ENCODE results near the gene CAMKK2.

The CAMKK2 gene

DNA sequence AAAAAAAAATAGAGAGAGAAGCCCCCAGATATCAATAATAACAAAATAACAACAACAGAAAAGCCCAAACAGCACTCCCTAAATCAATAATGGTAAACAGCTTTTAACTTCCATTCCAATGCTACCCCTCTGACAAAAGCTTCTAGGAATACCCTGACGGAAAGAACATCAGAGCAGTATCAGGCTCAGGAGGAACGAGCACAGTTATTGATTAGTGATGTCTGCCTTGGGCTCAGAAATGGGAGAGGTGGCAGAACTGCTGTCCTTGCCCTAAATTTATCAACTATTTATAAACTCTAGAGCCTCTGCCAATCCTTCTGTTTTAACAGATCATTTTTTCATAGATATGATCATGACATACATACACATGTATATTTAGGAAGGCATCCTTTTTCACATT lies 44.7 kb downstream of the CAMKK2 start:
- DNase-seq (ENCODE audit: insufficient read length, low spot score) (no peak), FAIRE-seq (no peak)

DNA sequence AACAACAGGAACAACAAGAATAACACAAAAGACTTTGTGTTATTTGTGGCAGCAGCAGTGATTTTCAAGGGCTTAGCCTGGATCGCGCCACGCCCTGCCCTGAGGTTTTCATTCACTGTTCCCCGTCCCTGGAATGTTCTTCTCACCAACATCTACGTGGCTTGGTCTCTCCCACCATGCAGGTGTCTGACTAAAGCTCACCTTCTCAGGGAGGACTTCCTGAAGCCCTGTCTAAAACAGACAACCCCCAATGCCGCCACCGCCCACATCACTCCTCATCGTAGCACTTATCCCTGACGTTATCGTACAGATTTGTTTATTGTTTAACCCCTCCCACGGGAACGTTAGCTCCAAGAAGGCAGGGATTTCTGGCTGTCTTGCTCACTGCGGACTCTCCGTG lies 46.1 kb downstream of the CAMKK2 start:
- DNase-seq (ENCODE audit: insufficient read length, low spot score): no peak
- no peak for FAIRE-seq

DNA sequence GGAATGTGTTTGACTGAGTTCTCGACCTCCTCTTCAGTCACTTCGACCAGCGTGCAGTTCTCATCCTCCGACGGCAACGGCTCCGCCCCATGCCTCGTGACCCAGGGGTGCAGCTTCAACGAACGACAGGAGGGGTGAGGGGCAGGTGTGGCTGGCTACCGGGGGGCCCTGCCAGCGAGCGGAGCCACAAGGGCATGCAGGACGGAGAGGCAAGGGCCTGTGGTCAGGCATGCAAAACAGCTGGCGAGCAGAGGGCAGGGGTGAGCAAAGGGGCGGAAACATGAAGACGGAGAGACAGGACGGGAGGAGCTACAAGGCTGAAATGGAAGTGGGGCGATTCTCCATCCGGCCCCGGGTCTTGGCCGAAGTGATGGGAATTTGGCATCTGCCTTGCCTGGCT lies 47.9 kb downstream of the CAMKK2 start:
- no peak for DNase-seq (ENCODE audit: insufficient read length, low spot score)
- no peak for FAIRE-seq

DNA sequence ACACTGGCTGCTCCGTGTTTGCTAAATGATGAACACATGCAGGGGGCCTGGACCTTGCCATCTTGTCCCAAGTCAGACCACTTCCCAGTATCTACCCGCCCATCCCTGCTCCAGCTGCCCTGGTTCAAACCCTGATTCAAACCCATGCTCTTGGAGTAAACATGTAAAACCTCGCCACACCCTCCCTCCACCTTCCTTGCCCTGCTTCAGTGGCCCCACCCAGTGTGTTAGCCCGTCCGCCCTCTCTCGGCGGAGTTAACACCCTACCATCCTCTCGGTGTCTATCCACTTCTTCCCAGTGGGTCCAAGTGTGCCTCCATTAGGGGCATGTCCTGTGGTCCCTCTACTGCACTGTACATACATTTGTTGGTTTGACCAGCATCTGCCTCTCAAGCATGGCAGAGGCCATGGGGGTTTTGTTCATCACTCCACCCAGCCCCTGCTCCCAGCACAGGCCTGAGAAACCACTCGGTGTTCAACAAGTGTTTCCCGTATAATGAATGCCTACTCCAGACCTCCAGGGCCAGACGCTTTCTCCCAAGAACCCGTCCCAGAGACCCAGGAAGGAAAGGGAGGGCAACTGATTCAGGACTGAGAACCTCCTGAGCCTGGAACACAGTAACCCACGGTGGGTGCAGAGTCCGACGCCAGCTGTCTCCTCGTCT lies 49.5 kb downstream of the CAMKK2 start:
- FAIRE-seq: no peak

DNA sequence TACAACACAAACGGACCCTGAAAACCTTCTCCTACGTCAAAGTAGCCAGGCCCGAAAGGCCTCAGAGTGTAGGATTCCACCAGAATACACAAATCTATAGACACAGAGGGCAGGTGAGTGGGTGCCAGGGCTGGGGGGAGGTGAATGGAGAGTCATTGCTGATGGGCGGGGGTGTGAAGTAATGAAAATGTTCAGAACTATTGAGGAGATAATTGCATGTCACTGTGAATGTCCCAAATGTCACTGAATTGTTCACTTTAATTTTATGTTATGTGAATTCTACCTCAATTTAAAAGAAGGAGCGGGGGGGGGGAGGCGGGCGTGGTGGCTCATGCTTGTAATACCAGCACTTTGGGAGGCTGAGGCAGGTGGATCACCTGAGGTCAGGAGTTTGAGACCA lies 50.6 kb downstream of the CAMKK2 start:
- FAIRE-seq: no peak
- no peak for DNase-seq (ENCODE audit: insufficient read length, low spot score)

More for the DNA sequence above, 49.5 kb downstream of the CAMKK2 start:
- no peak for DNase-seq (ENCODE audit: insufficient read length, low spot score)

DNA sequence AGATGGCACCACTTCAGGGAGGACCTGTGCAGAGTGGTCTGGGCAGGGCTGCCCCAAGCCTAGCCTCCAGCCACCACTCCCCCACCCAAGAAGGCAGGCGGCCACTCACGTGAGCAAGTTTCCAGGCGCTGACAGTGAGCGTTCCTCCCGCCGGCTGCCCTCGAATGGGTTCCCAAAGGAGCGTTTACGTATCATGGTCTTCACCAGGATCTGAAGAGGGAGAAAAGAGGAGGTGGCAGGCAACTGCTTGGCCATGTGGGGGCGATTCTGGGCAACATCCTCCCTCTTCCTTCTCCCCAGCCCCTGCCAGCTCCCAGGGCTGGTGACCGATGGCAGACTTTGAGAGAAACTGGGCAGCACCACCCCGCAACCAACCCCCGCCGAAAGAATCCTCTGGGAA lies 51.5 kb downstream of the CAMKK2 start:
- FAIRE-seq (no peak), DNase-seq (ENCODE audit: insufficient read length, low spot score) (no peak)

DNA sequence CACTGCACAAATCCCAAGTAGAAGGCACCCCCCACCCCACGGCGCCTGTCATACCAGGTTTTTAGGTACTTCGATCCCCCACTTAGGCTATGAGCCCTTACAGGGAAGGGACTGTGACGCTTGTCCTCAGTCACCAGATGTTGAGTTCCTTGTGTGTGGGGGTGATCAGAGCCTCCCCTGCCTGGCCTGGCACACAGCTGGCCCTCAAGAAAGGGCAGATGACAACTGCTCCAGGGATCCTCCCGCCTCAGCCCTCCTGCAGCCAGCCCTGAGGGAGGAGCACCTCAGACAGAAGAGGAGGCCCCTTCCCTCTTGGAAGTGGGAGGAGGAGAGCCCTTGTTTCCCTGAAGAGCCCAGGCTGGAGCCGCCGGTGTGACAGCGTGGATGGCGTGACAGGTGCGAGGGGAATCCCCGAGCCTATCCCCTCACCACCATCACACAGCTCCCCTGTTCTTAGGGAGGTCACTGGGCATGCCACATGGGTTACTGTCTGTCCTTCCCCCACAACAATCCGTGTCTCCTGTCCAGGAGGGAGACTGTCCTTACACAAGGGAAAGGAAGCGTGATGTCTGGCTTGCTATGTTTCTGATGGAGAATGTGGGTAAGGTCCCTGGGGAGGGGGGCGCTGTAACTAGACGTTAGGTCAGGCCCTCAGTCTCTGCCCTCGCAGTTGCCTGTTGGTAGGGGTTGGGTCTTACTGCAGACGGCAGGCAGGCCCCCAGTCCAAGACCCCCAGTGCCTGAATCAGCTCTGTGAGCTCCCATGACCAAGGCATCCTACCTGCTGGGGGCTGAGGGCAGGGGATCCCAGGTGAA lies 55.1 kb downstream of the CAMKK2 start:
- no peak for DNase-seq (ENCODE audit: insufficient read length, low spot score)
- FAIRE-seq: no peak

DNA sequence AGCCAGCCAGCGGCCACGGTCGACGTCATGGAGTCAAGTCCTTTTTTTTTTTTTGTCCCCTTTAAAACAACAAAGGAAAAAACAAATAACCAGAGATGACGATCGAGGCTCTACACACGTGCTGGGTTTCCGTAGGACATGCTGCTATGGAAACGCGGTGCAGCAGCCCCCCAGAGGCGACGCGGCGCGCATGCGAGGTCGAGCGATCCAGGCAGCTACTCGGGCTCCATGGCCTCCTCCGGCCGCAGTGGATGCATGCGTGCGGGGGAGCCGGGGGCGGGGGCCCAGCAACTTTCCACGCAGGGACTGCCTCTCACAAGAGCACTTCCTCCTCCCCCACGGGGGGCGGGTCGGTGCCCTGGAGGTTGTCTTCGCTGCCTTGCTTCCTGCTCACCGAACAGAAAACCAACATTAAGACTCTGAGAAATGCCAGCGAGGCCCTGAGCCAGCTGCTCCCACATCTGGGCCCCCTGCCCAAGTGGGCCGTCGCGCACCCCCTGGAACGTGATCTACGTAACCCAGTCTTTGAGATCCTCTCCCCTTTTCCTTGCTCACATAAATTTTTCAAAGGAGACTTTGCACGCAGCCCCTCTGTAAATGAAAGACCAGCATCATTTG lies 55.9 kb downstream of the CAMKK2 start:
- FAIRE-seq: no peak
- no peak for DNase-seq (ENCODE audit: insufficient read length, low spot score)

DNA sequence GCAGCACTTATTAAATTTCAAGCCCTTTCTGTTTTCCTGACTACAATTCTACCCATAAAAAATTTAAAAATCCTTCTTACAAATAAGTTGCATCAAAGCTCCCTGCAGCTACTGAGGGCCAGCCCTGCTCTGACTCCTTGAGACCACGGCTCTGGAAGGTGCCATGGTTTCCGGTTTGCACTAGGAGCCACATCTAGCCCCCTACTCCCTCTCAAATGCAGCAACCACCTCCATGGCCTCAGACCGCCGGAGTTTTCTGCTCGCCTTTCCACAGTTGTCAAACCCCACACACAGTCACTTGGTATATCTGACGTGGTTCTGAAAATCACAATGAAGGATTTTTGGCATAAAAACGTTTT lies 56.5 kb downstream of the CAMKK2 start:
- no peak for FAIRE-seq
- DNase-seq (ENCODE audit: insufficient read length, low spot score): no peak

DNA sequence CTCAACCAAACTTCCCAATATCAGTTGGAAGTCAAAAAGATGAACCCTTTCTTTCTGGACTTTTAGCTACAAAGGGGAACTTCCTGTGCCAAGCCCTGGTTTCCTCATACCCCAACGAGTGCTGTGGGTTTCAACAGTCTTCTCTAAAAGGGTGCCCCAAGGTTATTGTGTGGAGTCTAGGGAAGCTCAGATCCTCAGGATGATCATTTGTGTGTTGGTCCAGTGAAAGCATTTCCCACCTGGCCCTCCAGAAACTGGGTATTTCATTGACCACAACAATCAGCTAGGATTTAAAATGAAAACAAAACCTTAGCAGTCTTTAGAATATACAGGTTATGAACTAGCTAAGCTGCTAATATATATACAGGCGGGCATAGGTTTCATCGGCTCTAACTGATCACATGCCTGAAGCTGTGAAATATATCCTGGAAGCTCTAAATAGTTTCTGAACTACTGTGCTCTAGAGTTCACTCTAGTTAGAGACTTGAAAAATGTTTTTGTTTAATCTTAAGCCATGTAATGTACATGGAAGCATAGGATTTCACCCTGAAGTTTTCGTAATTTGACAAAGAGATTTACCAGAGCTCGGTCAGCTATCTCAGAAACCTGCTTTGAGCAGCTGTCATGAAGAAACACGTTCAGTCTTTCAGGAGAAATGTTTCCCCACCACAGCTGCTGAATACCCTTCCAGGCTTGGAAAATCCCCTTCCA lies 57.0 kb downstream of the CAMKK2 start:
- FAIRE-seq: no peak

DNA sequence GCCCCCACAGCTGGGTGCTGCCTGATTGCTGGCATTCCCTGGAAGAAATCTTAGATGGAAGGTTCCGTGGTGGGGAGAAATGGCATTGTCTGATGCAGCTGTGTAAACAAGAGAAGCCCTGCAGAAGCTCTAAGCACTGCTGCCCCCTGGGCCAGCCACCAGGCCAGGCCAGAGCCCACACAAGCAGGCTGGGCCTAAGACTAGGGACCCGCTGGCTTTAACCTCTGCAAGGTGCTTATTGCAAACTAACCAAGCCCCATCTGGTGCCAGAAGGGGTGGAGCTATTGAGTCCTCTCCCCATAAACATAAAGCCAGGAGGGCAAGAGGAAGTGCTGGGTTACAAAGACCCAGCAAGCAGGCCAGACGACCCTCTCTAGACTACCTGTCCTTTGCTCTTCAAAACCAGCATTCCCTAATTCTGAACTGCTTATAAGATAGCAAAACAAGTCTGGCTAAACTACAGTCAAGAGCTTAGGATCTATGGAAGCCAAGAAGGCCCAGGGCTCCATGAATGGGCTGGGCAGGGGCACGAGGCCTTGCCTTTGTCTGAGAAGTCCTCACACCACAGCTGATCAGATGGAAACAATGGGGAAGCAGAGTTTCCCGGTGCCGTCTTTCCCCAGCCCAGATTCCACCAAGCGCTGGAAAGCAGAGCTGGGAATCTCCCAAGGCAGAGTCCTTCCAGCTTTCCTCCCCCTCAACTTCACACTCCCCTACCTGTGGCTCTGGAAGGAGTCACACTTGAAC lies 57.7 kb downstream of the CAMKK2 start:
- DNase-seq (ENCODE audit: insufficient read length, low spot score) (no peak), FAIRE-seq (no peak)

More for the DNA sequence above, 57.0 kb downstream of the CAMKK2 start:
- DNase-seq (ENCODE audit: insufficient read length, low spot score): no peak

DNA sequence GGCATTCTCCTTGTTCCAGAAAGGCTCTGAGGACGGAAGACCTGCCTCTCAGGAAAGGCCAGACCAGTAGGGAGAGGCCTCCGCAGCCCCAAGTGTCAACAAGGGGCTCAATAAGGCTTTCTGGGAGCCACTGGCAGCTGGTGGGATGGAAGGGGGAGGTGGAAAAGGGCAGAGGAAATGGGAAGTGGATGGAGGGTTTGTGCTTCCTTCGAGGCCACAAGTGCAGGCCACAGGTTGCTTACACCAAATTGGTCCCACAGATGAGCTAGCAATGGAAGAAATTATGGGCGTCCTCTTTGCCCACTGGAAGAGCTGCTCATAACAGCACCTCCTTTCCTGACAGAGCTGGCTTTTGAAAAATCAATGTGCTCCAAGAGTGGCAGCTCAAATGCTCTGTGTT lies 58.4 kb downstream of the CAMKK2 start:
- no peak for FAIRE-seq

DNA sequence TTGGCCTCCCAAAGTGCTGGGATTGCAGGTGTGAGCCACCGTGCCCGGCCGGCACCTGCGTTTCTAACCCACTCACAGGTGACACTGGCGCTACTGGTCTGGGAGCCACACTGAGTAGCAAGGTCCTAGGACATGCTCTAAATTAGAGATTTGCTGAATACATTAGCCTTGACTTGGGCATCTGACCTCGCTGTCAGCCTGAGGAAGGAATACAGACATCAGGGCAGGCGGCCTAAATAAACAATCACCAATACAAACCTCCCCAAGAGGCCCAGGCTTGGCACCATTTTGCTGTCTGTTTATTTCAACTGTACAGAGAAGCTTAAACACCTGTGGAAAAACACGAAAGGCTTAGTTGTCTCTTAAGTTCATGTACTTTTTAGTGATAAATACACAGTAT lies 59.1 kb downstream of the CAMKK2 start:
- FAIRE-seq: no peak
- DNase-seq (ENCODE audit: insufficient read length, low spot score): no peak

More for the DNA sequence above, 58.4 kb downstream of the CAMKK2 start:
- no peak for DNase-seq (ENCODE audit: insufficient read length, low spot score)

DNA sequence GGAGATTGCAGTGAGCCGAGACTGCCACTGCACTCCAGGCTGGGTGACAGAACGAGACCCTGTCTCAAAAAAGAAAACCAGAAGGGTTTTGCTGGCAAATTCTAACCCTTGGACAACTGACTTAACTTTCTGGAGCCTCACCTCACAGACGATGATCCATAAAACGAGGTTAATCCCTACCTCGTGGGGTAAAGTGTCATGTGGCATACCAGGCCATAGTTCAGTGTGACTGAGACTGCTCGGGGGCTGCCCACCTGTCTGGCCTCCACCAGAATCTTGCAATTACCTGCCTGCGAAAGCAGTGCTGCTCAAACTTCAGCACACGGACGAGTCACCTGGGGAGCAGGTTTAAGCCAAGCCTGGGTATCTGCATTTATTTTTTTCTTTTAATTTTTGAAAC lies 59.7 kb downstream of the CAMKK2 start:
- FAIRE-seq: no peak
- no peak for DNase-seq (ENCODE audit: insufficient read length, low spot score)

DNA sequence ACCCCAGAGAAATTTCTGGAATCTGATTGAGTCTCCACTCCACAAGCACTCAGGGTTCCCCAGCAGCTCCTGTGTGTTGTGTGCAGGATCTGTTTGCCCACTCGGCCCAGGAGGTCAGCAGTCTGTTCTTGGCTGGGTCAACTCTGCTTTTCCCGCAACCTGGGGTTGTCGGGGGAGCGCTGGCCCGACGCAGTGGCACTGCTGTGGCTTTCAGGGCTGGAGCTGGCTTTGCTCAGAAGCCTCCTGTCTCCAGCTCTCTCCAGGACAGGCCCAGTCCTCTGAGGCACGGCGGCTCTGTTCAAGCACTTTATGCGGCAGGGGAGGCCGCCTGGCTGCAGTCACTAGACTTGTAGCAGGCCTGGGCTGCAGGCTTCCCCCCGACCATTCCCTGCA lies 62.9 kb downstream of the CAMKK2 start:
- FAIRE-seq: no peak
- no peak for DNase-seq (ENCODE audit: insufficient read length, low spot score)

DNA sequence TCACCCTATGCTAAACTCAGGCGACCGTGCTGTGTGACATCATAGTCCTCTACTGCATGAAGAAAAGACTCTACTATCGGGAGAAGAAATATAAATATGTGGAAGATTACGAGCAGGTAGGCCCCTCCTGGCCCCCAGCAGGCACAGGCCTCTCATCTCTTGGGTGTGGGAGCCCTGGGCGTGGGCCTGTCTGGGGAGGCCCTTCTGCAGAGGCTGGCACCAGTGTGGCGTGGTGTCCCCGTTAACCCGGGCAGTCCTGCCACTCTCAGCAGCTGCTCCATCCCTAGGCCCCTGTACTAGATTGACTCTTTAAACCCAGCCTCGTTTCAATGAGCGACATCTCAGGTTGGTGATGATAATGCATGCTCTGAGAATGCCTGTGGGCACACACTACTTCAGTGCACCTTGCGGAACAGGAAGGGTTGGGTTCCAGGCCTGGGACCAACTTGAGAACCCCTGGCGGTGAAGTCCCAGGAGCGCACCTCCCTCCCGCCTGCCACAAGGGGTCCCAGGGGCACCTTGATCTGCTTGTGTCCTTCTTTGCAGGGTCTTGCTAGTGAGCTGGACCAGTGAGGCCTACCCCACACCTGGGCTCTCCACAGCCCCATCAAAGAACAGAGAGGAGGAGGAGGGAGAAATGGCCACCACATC lies 63.4 kb downstream of the CAMKK2 start:
- FAIRE-seq: no peak

DNA sequence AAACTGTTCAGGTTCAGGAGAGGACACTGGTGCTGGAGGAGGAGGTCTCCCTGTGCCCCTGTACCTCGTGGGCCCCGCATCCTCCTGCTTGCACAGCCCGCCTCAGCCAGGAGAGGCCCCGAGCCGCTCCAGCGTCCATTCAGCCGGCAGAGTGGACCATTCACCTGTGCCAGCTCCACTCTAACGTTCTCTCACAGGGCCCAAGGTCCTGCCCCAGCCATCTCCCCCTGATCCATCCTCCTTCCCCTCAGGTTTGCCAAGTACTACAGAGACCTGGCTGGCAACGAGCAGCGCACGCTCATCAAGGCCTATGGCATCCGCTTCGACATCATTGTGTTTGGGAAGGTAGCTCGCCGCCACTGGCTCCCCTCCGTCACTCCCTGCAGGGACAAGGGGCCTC lies 64.3 kb downstream of the CAMKK2 start:
- FAIRE-seq: no peak
- no peak for DNase-seq (ENCODE audit: insufficient read length, low spot score)

More for the DNA sequence above, 63.4 kb downstream of the CAMKK2 start:
- no peak for DNase-seq (ENCODE audit: insufficient read length, low spot score)

DNA sequence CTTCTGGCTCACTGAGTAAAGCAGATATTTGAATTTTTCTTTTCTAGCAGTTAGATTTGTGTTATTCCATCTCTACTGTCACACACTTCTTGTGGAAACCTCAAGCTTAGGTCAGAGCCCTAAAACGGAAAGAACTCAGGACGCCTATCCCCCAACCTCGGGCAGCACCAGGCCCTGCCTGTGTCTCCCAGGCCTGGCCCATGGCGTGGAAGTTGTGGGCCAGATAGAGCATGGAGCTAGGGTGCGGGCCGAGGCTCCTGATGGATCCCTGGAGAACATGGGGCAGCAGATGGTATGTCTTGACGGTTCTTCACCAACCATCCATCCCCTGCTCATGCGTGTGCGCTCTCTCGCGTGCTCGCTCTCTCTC lies 66.0 kb downstream of the CAMKK2 start:
- no peak for FAIRE-seq

DNA sequence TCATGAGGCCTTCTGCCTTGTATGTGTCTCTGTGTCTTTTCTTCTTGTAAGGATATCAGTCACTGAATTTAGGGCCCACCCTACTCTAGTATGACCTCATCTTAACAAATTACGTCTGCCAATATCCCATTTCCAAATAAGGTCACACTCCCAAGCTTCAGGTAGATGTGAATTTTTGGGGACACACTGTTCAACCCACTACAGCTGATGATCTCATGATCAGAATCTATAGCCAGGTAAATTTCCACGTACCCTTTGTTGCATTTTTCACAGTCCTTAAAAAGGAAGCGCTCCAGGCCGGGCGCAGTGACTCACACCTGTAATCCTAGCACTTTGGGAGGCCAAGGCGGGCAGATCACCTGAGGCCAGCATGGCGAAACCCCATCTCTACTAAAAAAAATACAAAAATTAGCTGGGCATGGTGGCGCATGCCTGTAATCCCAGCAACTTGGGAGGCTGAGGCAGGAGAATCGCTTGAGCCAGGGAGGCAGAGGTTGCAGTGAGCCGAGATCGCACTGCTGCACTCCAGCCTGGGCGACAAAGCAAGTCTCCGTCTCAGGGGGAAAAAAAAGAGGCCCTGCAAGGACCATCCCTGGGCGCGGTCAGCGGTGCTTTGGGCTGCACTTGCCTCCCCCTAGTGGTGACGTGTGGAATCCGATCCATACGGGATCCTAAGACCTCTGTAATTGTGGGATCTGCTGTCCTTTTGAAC lies 66.5 kb downstream of the CAMKK2 start:
- DNase-seq (ENCODE audit: insufficient read length, low spot score): peak; percentile 82
- FAIRE-seq: peak; percentile 33

More for the DNA sequence above, 66.0 kb downstream of the CAMKK2 start:
- DNase-seq (ENCODE audit: insufficient read length, low spot score): no peak

Measured in HTR-8/SVneo (cell line).